HepG2 (cell line): Measurements from ENCODE around the gene ZFP28. TPM values are rescaled to one million over a fixed set of nuclear protein-coding genes. Genes with fewer than 3 reads are reported as not detected.

Experiments
- ADNP ChIP-seq: sonication (generic); formaldehyde crosslinking; IDR thresholded peaks from 2 replicates; pipeline ENCODE4 v1.4.0; 2020; ENCODE audit warnings: missing genetic modification reagents
- CENPX ChIP-seq: sonication (generic); formaldehyde crosslinking; IDR thresholded peaks from 2 replicates; pipeline ENCODE4 v1.9.0; 2021; ENCODE audit warnings: mild to moderate bottlenecking, missing genetic modification reagents, moderate library complexity
- FOXO1 ChIP-seq: sonication (generic); formaldehyde crosslinking; IDR thresholded peaks from 2 replicates; pipeline ENCODE4 v1.4.0; 2020; ENCODE audit warnings: missing genetic modification reagents
- GABPA ChIP-seq, 2 experiments: IDR thresholded peaks; 2 replicates each; pipeline ENCODE4 v1.6.1; 2011 to 2016; ENCODE audit warnings: low read depth in 2 of 2, low read length in 1 of 2, missing biosample characterization in 1 of 2, missing genetic modification characterization in 1 of 2
- KAT8 ChIP-seq: IDR thresholded peaks from 2 replicates; pipeline ENCODE4 v1.6.1; 2016; ENCODE audit warnings: missing genetic modification reagents, missing compliant biosample characterization
- KDM3A ChIP-seq: IDR thresholded peaks from 2 replicates; pipeline ENCODE4 v1.6.1; 2018; ENCODE audit warnings: low read depth, missing compliant biosample characterization
- NCOA1 ChIP-seq: sonication (generic); formaldehyde crosslinking; IDR thresholded peaks from 2 replicates; pipeline ENCODE4 v1.9.0; 2021; ENCODE audit warnings: missing genetic modification reagents
- NCOA2 ChIP-seq: sonication (generic); formaldehyde crosslinking; IDR thresholded peaks from 2 replicates; pipeline ENCODE4 v1.8.0; 2022; ENCODE audit warnings: inconsistent platforms
- REPIN1 ChIP-seq: sonication (generic); formaldehyde crosslinking; IDR thresholded peaks from 2 replicates; pipeline ENCODE4 v1.8.0; 2022; ENCODE audit warnings: missing genetic modification reagents, low read depth, mild to moderate bottlenecking, borderline replicate concordance
- SCMH1 ChIP-seq: sonication (generic); formaldehyde crosslinking; IDR thresholded peaks from 2 replicates; pipeline ENCODE4 v1.9.0; 2021; ENCODE audit warnings: missing genetic modification reagents, mild to moderate bottlenecking, borderline replicate concordance
- SMAD9 ChIP-seq: sonication (generic); formaldehyde crosslinking; IDR thresholded peaks from 2 replicates; pipeline ENCODE4 v1.5.1; 2020; ENCODE audit warnings: mild to moderate bottlenecking, missing genetic modification reagents
- TCF7 ChIP-seq: sonication (generic); IDR thresholded peaks from 2 replicates; pipeline ENCODE4 v1.6.1; 2016; ENCODE audit warnings: antibody characterized with exemption, low read depth
- TCF7L2 ChIP-seq: IDR thresholded peaks from 2 replicates; pipeline ENCODE4 v1.6.1; 2011; ENCODE audit warnings: mild to moderate bottlenecking, low read depth, low read length, moderate library complexity
- YEATS2 ChIP-seq: sonication (generic); formaldehyde crosslinking; IDR thresholded peaks from 2 replicates; pipeline ENCODE4 v1.4.0; 2020; ENCODE audit warnings: missing genetic modification reagents, borderline replicate concordance
- ZNF274 ChIP-seq: sonication (generic); formaldehyde crosslinking; IDR thresholded peaks from 2 replicates; pipeline ENCODE4 v1.5.1; 2020; ENCODE audit warnings: mild to moderate bottlenecking, missing genetic modification reagents
- ZNF883 ChIP-seq: sonication (generic); formaldehyde crosslinking; IDR thresholded peaks from 2 replicates; pipeline ENCODE4 v1.5.1; 2020; ENCODE audit warnings: mild to moderate bottlenecking, missing genetic modification reagents; ENCODE audit errors: not compliant biosample characterization
- polyA plus RNA-seq, 8 experiments: library from polyadenylated mRNA; depleted of rRNA in 3 of 8; stranded (reverse) in 7 of 8; unstranded in 1 of 8; fragments of >200 nt; fragmentation: Illumina TruSeq in 4 of 8; extraction: Trizol in 4 of 8; gene quantifications; 2 replicates each; pipeline versions ENCODE4 v1.2.1 to v1.2.3, GENCODE V29; 2011 to 2016; ENCODE audit warnings: low read depth in 4 of 8, missing spikeins in 1 of 8, mixed read lengths in 1 of 8; ENCODE audit not compliant: insufficient read depth in 1 of 8
- total RNA-seq, 5 experiments: library from RNA; depleted of rRNA; stranded (reverse); fragments of >200 nt; fragmentation: Illumina TruSeq; extraction: Trizol; gene quantifications; 2 replicates each; pipeline ENCODE4 v1.2.3, GENCODE V29; 2016; ENCODE audit warnings: low read depth in 1 of 5
- TF ChIP-seq, protein P1 (sequence below): sonication (generic); formaldehyde crosslinking; IDR thresholded peaks from 2 replicates; pipeline ENCODE4 v1.4.0; 2020; ENCODE audit warnings: missing genetic modification reagents, borderline replicate concordance
- TF ChIP-seq, protein P2 (sequence below): sonication (generic); formaldehyde crosslinking; IDR thresholded peaks from 2 replicates; pipeline ENCODE4 v1.5.0; 2020; ENCODE audit warnings: missing genetic modification reagents
- TF ChIP-seq, protein P3 (sequence below): sonication (generic); formaldehyde crosslinking; IDR thresholded peaks from 2 replicates; pipeline ENCODE4 v1.8.1; 2023; ENCODE audit warnings: mild to moderate bottlenecking, moderate library complexity, missing genetic modification reagents
- TF ChIP-seq, protein P4 (sequence below): sonication (generic); formaldehyde crosslinking; IDR thresholded peaks from 2 replicates; pipeline ENCODE4 v1.4.0; 2020; ENCODE audit warnings: missing genetic modification reagents
- TF ChIP-seq, protein P5 (sequence below): IDR thresholded peaks from 2 replicates; pipeline ENCODE4 v1.6.1; 2016; ENCODE audit warnings: missing compliant biosample characterization, missing genetic modification reagents, borderline replicate concordance

Gene ZFP28
- total and polyA plus RNA-seq, 2 of the 13 experiments (the other 11 are each of a cell fraction or from before 2014, with no cell fraction given), result not detected

DNA sequence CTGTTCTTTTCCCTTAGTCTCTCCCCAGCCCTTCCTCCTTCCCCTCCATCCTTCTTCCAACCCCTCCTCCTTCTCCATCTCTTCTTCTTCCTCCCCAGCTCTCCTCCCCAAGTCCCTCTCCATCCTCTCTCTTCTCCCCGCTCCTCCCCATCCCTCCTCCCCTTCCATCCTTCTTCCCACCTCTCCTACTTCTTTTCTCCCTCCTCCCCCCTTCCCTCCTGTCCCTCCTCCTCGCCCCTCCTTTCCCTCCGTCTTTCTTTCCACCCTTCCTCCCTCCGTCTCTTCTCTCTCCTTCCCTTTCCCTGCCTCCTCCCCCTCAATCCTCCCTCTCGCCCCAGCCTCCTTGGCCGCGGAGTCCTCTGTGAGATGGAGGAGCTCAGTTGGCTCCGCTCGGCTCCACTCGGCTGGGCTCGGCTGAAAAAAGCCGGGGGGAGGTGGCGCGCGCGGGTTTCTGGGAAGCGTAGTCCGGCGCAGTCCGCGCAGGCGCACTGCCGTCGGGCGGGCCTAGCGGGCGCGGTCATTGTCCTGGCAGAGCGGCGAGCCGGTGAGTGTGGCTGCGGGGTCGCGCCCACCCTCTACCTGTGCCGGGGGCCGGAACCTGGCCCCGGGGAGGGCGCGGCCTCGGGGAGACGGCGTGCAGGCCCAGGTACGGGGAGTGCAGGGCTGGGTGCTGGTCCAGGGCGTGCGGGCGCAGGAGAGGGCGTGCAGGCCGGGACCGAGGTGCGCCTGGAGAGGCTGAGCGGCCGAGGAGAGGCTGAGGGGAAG, 56.2 kb downstream of the ZFP28 start, which contains the start of gene ZNF71 (continued):
- TF ChIP-seq ZNF883 (peak; percentile 90), SMAD9 (CRISPR knock-in tag) (0 out of 2 replicates have a peak, but pooled peaks have one; percentile 72), KAT8 (peak; percentile 45; the same call in 1 of the 2 replicates), NCOA2 (0 out of 2 replicates have a peak, but pooled peaks have one; percentile 21), TCF7L2 (no peak), ZNF274 (CRISPR knock-in tag) (peak; percentile 92), FOXO1 (CRISPR knock-in tag) (0 out of 2 replicates have a peak, but pooled peaks have one; percentile 8), REPIN1 (CRISPR knock-in tag) (0 out of 2 replicates have a peak, but pooled peaks have one; percentile 60), KDM3A (CRISPR knock-in tag) (peak; percentile 56; the same call in 1 of the 2 replicates), YEATS2 (0 out of 2 replicates have a peak, but pooled peaks have one; percentile 53), SCMH1 (CRISPR knock-in tag) (no peak), ADNP (CRISPR knock-in tag) (0 out of 2 replicates have a peak, but pooled peaks have one; percentile 60), NCOA1 (peak; percentile 51; the same call in 1 of the 2 replicates), CENPX (CRISPR knock-in tag) (no peak), GABPA (IDR thresholded peaks at IDR 0.05; ENCODE audit: low read depth, low read length) (no peak), GABPA (CRISPR knock-in tag; IDR thresholded peaks at IDR 0.05; ENCODE audit: low read depth) (0 out of 2 replicates have a peak, but pooled peaks have one; percentile 41), TCF7 (no peak)
- TF ChIP-seq, protein P1, sequence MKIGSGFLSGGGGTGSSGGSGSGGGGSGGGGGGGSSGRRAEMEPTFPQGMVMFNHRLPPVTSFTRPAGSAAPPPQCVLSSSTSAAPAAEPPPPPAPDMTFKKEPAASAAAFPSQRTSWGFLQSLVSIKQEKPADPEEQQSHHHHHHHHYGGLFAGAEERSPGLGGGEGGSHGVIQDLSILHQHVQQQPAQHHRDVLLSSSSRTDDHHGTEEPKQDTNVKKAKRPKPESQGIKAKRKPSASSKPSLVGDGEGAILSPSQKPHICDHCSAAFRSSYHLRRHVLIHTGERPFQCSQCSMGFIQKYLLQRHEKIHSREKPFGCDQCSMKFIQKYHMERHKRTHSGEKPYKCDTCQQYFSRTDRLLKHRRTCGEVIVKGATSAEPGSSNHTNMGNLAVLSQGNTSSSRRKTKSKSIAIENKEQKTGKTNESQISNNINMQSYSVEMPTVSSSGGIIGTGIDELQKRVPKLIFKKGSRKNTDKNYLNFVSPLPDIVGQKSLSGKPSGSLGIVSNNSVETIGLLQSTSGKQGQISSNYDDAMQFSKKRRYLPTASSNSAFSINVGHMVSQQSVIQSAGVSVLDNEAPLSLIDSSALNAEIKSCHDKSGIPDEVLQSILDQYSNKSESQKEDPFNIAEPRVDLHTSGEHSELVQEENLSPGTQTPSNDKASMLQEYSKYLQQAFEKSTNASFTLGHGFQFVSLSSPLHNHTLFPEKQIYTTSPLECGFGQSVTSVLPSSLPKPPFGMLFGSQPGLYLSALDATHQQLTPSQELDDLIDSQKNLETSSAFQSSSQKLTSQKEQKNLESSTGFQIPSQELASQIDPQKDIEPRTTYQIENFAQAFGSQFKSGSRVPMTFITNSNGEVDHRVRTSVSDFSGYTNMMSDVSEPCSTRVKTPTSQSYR (CRISPR knock-in tag), result no peak
- TF ChIP-seq, protein P2, sequence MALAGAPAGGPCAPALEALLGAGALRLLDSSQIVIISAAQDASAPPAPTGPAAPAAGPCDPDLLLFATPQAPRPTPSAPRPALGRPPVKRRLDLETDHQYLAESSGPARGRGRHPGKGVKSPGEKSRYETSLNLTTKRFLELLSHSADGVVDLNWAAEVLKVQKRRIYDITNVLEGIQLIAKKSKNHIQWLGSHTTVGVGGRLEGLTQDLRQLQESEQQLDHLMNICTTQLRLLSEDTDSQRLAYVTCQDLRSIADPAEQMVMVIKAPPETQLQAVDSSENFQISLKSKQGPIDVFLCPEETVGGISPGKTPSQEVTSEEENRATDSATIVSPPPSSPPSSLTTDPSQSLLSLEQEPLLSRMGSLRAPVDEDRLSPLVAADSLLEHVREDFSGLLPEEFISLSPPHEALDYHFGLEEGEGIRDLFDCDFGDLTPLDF (CRISPR knock-in tag), result no peak
- TF ChIP-seq, protein P3, sequence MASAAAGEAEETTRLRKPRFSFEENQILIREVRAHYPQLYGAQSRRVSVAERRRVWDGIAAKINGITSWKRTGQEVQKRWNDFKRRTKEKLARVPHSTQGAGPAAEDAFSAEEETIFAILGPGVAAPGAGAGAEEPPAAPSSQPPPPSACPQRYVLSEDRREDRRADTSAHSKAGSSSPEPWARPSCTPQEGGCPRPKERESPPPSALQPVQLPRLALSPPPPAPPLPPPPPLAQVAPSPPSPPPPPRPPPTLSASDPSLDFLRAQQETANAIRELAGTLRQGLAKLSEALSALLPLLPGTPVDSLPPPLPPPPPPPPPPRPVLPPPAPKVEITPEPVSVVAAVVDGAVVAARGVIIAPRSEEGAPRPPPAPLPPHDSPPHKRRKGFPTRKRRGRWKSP (CRISPR knock-in tag), result peak; percentile 23; the same call in 1 of the 2 replicates
- TF ChIP-seq, protein P4, sequence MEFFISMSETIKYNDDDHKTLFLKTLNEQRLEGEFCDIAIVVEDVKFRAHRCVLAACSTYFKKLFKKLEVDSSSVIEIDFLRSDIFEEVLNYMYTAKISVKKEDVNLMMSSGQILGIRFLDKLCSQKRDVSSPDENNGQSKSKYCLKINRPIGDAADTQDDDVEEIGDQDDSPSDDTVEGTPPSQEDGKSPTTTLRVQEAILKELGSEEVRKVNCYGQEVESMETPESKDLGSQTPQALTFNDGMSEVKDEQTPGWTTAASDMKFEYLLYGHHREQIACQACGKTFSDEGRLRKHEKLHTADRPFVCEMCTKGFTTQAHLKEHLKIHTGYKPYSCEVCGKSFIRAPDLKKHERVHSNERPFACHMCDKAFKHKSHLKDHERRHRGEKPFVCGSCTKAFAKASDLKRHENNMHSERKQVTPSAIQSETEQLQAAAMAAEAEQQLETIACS, result 0 out of 2 replicates have a peak, but pooled peaks have one; percentile 25
- TF ChIP-seq, protein P5, sequence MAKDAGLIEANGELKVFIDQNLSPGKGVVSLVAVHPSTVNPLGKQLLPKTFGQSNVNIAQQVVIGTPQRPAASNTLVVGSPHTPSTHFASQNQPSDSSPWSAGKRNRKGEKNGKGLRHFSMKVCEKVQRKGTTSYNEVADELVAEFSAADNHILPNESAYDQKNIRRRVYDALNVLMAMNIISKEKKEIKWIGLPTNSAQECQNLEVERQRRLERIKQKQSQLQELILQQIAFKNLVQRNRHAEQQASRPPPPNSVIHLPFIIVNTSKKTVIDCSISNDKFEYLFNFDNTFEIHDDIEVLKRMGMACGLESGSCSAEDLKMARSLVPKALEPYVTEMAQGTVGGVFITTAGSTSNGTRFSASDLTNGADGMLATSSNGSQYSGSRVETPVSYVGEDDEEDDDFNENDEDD (CRISPR knock-in tag), result peak; percentile 25; the same call in 1 of the 2 replicates
